DND-41 (cell line): ENCODE results near the gene PAN3.

ENCODE experiments used
- ATAC-seq: fragments of 200-7000 bp; cut with Tn5 transposase; 3 replicates; pipeline ENCODE4 v1.9.1; 2021; ENCODE audit warnings: low read depth; ENCODE audit not compliant: insufficient read depth
- DNase-seq: peaks from one replicate; pipeline ENCODE4 v3.0.0-alpha.2; 2020
- H2AFZ ChIP-seq: 2 replicates; pipeline ENCODE4 v1.6.0; 2012; ENCODE audit warnings: low read depth, low read length
- H3K27ac ChIP-seq: 2 replicates; pipeline ENCODE4 v1.5.1; 2012; ENCODE audit warnings: low read length, inconsistent platforms
- H3K27me3 ChIP-seq: fragments of 200-600 bp; sonication (generic); 2 replicates; pipeline ENCODE4 v1.6.0; 2012; ENCODE audit warnings: low read length, mild to moderate bottlenecking, inconsistent platforms; ENCODE audit not compliant: insufficient read depth, poor library complexity
- H3K36me3 ChIP-seq: 2 replicates; pipeline ENCODE4 v1.5.1; 2012; ENCODE audit warnings: low read length, inconsistent platforms; ENCODE audit not compliant: insufficient read depth
- H3K4me1 ChIP-seq: 2 replicates; pipeline ENCODE4 v1.5.1; 2012; ENCODE audit warnings: mild to moderate bottlenecking, low read length; ENCODE audit not compliant: insufficient read depth
- H3K4me2 ChIP-seq: 2 replicates; pipeline ENCODE4 v1.6.0; 2012; ENCODE audit warnings: mild to moderate bottlenecking, moderate library complexity, low read length, inconsistent platforms; ENCODE audit not compliant: insufficient read depth
- H3K4me3 ChIP-seq, 2 experiments: fragments of 200-600 bp in 1 of 2; shearing (Covaris generic) in 1 of 2; 2 replicates each; pipeline ENCODE4 v1.5.1; 2012 to 2016; ENCODE audit warnings: inconsistent platforms in 2 of 2, low read length in 2 of 2, mild to moderate bottlenecking in 2 of 2, low read depth in 1 of 2, moderate library complexity in 1 of 2
- H3K79me2 ChIP-seq: 2 replicates; pipeline ENCODE4 v1.6.0; 2012; ENCODE audit warnings: low read length, inconsistent platforms; ENCODE audit not compliant: insufficient read depth
- H3K9ac ChIP-seq: 2 replicates; pipeline ENCODE4 v1.6.0; 2012; ENCODE audit warnings: low read depth, mild to moderate bottlenecking, inconsistent platforms, low read length, moderate library complexity
- H3K9me3 ChIP-seq: 2 replicates; pipeline ENCODE4 v1.5.1; 2012; ENCODE audit warnings: low read length, moderate library complexity, mild to moderate bottlenecking, inconsistent platforms; ENCODE audit not compliant: insufficient read depth, severe bottlenecking
- H4K20me1 ChIP-seq: 2 replicates; pipeline ENCODE4 v1.6.0; 2012; ENCODE audit warnings: low read length; ENCODE audit not compliant: insufficient read depth
- CTCF ChIP-seq: IDR thresholded peaks from 2 replicates; pipeline ENCODE4 v1.5.1; 2012; ENCODE audit warnings: borderline replicate concordance, low read length, moderate library complexity, mild to moderate bottlenecking; ENCODE audit not compliant: poor library complexity, severe bottlenecking; ENCODE audit errors: extremely low read depth
- EZH2 ChIP-seq: IDR thresholded peaks from 3 replicates; pipeline ENCODE4 v1.6.1; 2012; ENCODE audit warnings: borderline replicate concordance, low read depth, mild to moderate bottlenecking, moderate library complexity, low read length, inconsistent platforms; ENCODE audit not compliant: severe bottlenecking

PAN3 gene

GRCh38 chr13:28319528-28319927 lies 181.2 kb downstream of the PAN3 start:
- no peak overlapping the region for H3K4me2 ChIP-seq
- no peaks in the 10 kb centered on the region for H3K9me3 ChIP-seq
- H3K36me3 ChIP-seq: no peaks in the 10 kb centered on the region

GRCh38 chr13:28320209-28320608 lies 181.9 kb downstream of the PAN3 start:
- ATAC-seq (no peak), DNase-seq (no peak)
- Histone ChIP-seq H3K4me3 (no peak overlapping the region), H3K79me2 (no peaks in the 10 kb centered on the region), H3K27ac (no peak overlapping the region), H3K9me3 (no peaks in the 10 kb centered on the region), H3K36me3 (no peaks in the 10 kb centered on the region), H3K4me2 (no peak overlapping the region), H3K27me3 (no peaks in the 10 kb centered on the region), H4K20me1 (no peaks in the 10 kb centered on the region), H2AFZ (no peak overlapping the region), H3K9ac (no peak overlapping the region), H3K4me1 (0 out of 2 replicates have a peak, but pooled peaks cover 4% of the 10 kb centered on the region)
- TF ChIP-seq CTCF (no peak), EZH2 (no peak)

More at GRCh38 chr13:28319528-28319927, 181.2 kb downstream of the PAN3 start:
- Histone ChIP-seq H3K4me1 (0 out of 2 replicates have a peak, but pooled peaks cover 4% of the 10 kb centered on the region), H3K9ac (no peak overlapping the region), H3K79me2 (no peaks in the 10 kb centered on the region), H3K27ac (no peak overlapping the region), H2AFZ (no peak overlapping the region), H3K4me3 (no peak overlapping the region), H3K27me3 (no peaks in the 10 kb centered on the region), H4K20me1 (no peaks in the 10 kb centered on the region)
- DNase-seq: no peak
- TF ChIP-seq CTCF (no peak), EZH2 (no peak)
- no peak for ATAC-seq

- H3K4me3 ChIP-seq: no peak overlapping the region
- no peak overlapping the region for H3K27ac ChIP-seq
- TF ChIP-seq EZH2 (no peak), CTCF (no peak)
- DNase-seq (no peak), ATAC-seq (no peak)
- H3K9me3 ChIP-seq: no peaks in the 10 kb centered on the region
- H3K27me3 ChIP-seq: no peaks in the 10 kb centered on the region
- H3K4me2 ChIP-seq: no peak overlapping the region
- H3K4me1 ChIP-seq: 0 out of 2 replicates have a peak, but pooled peaks cover 4% of the 10 kb centered on the region
- H4K20me1 ChIP-seq: no peaks in the 10 kb centered on the region
- no peak overlapping the region for H2AFZ ChIP-seq
- no peaks in the 10 kb centered on the region for H3K36me3 ChIP-seq
- no peaks in the 10 kb centered on the region for H3K79me2 ChIP-seq
- no peak overlapping the region for H3K9ac ChIP-seq
Measured at GRCh38 chr13:28320884-28321574, 182.7 kb downstream of the PAN3 start.
